ENCODE measurements around the gene SYNGR3. TPM values are rescaled to one million over a fixed set of nuclear protein-coding genes. Genes with fewer than 3 reads are reported as not detected.
"Not testable (repeated sequence)": the region's sequence is repeated elsewhere in the genome, so short reads cannot be mapped to it uniquely, and the experiment has no call there.

Gene SYNGR3
- 4.0 and 4.5 TPM in 2 replicates for total RNA-seq (2014; rRNA removed; shearing (Covaris generic))
- 4.6 and 13.2 TPM in 2 replicates for polyA plus RNA-seq (2014; cell fraction: nucleus; rRNA removed)

- DNase-seq (ENCODE audit: extremely low read depth, low read depth), result no peak
Measured at GRCh38 chr16:1989209-1990100, at the start of gene SYNGR3. Gene SYNGR3 (plus strand): TSS chr16:1989970. CDS start chr16:1990103, 133 bp downstream.

- no peak for DNase-seq (ENCODE audit: extremely low read depth, low read depth)
Measured at GRCh38 chr16:1940273-1941161, 49.3 kb upstream of the SYNGR3 start.

GRCh38 chr16:1941162-1942046 is 48.4 kb upstream of the SYNGR3 start:
- DNase-seq (ENCODE audit: extremely low read depth, low read depth), result no peak

- no peak for DNase-seq (ENCODE audit: extremely low read depth, low read depth)
Measured at GRCh38 chr16:1942047-1942809, 47.5 kb upstream of the SYNGR3 start.

- DNase-seq (ENCODE audit: extremely low read depth, low read depth), result peak; percentile 99
Measured at GRCh38 chr16:1942810-1943726, 46.7 kb upstream of the SYNGR3 start, which contains the start of gene MSRB1. Gene MSRB1 (minus strand): TSS chr16:1943199. CDS start chr16:1943156, 43 bp downstream.

- DNase-seq (ENCODE audit: extremely low read depth, low read depth), result no peak
Measured at GRCh38 chr16:1944612-1945199, 45.1 kb upstream of the SYNGR3 start.

- DNase-seq (ENCODE audit: extremely low read depth, low read depth), result no peak
Measured at GRCh38 chr16:1945559-1946391, 44.0 kb upstream of the SYNGR3 start.

GRCh38 chr16:1946495-1947368 is 43.0 kb upstream of the SYNGR3 start:
- no peak for DNase-seq (ENCODE audit: extremely low read depth, low read depth)

- DNase-seq (ENCODE audit: extremely low read depth, low read depth), result no peak
Measured at GRCh38 chr16:1947369-1947670, 42.5 kb upstream of the SYNGR3 start.

GRCh38 chr16:1949507-1949906 is 40.3 kb upstream of the SYNGR3 start:
- DNase-seq (ENCODE audit: extremely low read depth, low read depth), result no peak

GRCh38 chr16:1950047-1950446 is 39.7 kb upstream of the SYNGR3 start:
- DNase-seq (ENCODE audit: extremely low read depth, low read depth), result no peak

GRCh38 chr16:1950559-1950958 is 39.2 kb upstream of the SYNGR3 start:
- DNase-seq (ENCODE audit: extremely low read depth, low read depth), result no peak

GRCh38 chr16:1953734-1954133 is 36.0 kb upstream of the SYNGR3 start:
- no peak for DNase-seq (ENCODE audit: extremely low read depth, low read depth)

- not testable (repeated sequence) for DNase-seq (ENCODE audit: extremely low read depth, low read depth)
Measured at GRCh38 chr16:1957434-1958142, 32.2 kb upstream of the SYNGR3 start.

GRCh38 chr16:1958143-1958491 is 31.7 kb upstream of the SYNGR3 start:
- not testable (repeated sequence) for DNase-seq (ENCODE audit: extremely low read depth, low read depth)
